ENCODE data around the gene KIAA1328.

GRCh38 chr18:37139876-37140275, 310.9 kb downstream of the KIAA1328 start:
- TF ChIP-seq POLR2AphosphoS5 (IDR thresholded peaks at IDR 0.05; ENCODE audit: insufficient read depth, low read depth, low read length) (no peak), CTCF (IDR thresholded peaks at IDR 0.05; ENCODE audit: extremely low read depth in 1 of 2, insufficient read depth in 1 of 2, low read depth in 1 of 2, low read length in 2 of 2) (no peak), POLR2A (IDR thresholded peaks at IDR 0.05; ENCODE audit: low read depth, low read length) (no peak), EZH2 (IDR thresholded peaks at IDR 0.05; ENCODE audit: borderline replicate concordance, low read depth, low read length, severe bottlenecking) (no peak), MYC (IDR thresholded peaks at IDR 0.05; ENCODE audit: low read depth, low read length) (no peak), GATA2 (IDR thresholded peaks at IDR 0.05; ENCODE audit: insufficient read depth, insufficient read length, low read depth, low read length) (no peak)
